Spinal cord (tissue), 10 donors: Measurements from ENCODE around the gene PBX3. TPM values are rescaled to one million over a fixed set of nuclear protein-coding genes. Genes with fewer than 3 reads are reported as not detected.
"Not testable (repeated sequence)": the region's sequence is repeated elsewhere in the genome, so short reads cannot be mapped to it uniquely, and the experiment has no call there.

Source experiments
- DNase-seq, 6 donors: peaks; one replicate each; pipeline versions ENCODE4 v3.0.0 to v3.0.0-alpha.2; 2013 to 2015; ENCODE audit warnings: low spot score in 6 of 6, low read depth in 4 of 6
- H3K27ac ChIP-seq: one replicate; pipeline ENCODE4 v1.5.1; 2013; ENCODE audit warnings: low read depth, low read length, control low read depth
- H3K27me3 ChIP-seq: one replicate; pipeline ENCODE4 v1.6.1; 2013; ENCODE audit warnings: low read length; ENCODE audit not compliant: control insufficient read depth, insufficient read depth
- H3K36me3 ChIP-seq: one replicate; pipeline ENCODE4 v1.6.1; 2013; ENCODE audit warnings: low read length; ENCODE audit not compliant: control insufficient read depth, insufficient read depth
- H3K4me1 ChIP-seq: one replicate; pipeline ENCODE4 v1.6.1; 2013; ENCODE audit warnings: low read length; ENCODE audit not compliant: control insufficient read depth, insufficient read depth
- H3K4me3 ChIP-seq: one replicate; pipeline ENCODE4 v1.5.1; 2013; ENCODE audit warnings: low read depth, low read length, control low read depth
- H3K9me3 ChIP-seq: one replicate; pipeline ENCODE4 v1.6.1; 2013; ENCODE audit warnings: low read length; ENCODE audit not compliant: control insufficient read depth, insufficient read depth
- WGBS: methylation state at CpG from one replicate; pipeline ENCODE4 v1.1.5; 2013; ENCODE audit warnings: missing lambda C conversion rate; ENCODE audit not compliant: insufficient coverage; 5-methylcytosine and 5-hydroxymethylcytosine counted together
- polyA plus RNA-seq, 2 donors: library from polyadenylated mRNA; unstranded; fragments of 120-200 nt; gene quantifications; one replicate each; pipeline ENCODE4 v1.2.1, GENCODE V29; 2013; ENCODE audit not compliant: insufficient read length in 2 of 2
- total RNA-seq, 2 donors: library from RNA; depleted of rRNA in 1 of 2; stranded (reverse); fragments of 120-200 nt in 1 of 2; fragments of >200 nt in 1 of 2; gene quantifications; one replicate each; pipeline versions ENCODE4 v1.2.3 to v1.2.4, GENCODE V29; 2013 to 2014
- donor health status: healthy.

Gene PBX3
- total and polyA plus RNA-seq, 4 donors, result 44.6 to 132 (median 86.4) TPM

GRCh38 chr9:125811002-125811401, 63.8 kb downstream of the PBX3 start:
- WGBS, result 89% methylated on average over 3 of the region's 3 CpGs
- H3K27ac ChIP-seq, result no peak overlapping the region
- no peaks in the 10 kb centered on the region for H3K9me3 ChIP-seq
- DNase-seq, result no peak
- no peaks in the 10 kb centered on the region for H3K4me1 ChIP-seq
- H3K36me3 ChIP-seq, result no peaks in the 10 kb centered on the region
- no peaks in the 10 kb centered on the region for H3K27me3 ChIP-seq
- H3K4me3 ChIP-seq, result no peak overlapping the region

- no peaks in the 10 kb centered on the region for H3K9me3 ChIP-seq
- H3K27me3 ChIP-seq, result no peaks in the 10 kb centered on the region
- H3K36me3 ChIP-seq, result no peaks in the 10 kb centered on the region
- no peak overlapping the region for H3K27ac ChIP-seq
- no peaks in the 10 kb centered on the region for H3K4me1 ChIP-seq
- DNase-seq, result no peak
- 93% methylated on average over 3 of the region's 6 CpGs for WGBS
- no peak overlapping the region for H3K4me3 ChIP-seq
These were observed 65.2 kb downstream of the PBX3 start for GRCh38 chr9:125812403-125812802.

DNA sequence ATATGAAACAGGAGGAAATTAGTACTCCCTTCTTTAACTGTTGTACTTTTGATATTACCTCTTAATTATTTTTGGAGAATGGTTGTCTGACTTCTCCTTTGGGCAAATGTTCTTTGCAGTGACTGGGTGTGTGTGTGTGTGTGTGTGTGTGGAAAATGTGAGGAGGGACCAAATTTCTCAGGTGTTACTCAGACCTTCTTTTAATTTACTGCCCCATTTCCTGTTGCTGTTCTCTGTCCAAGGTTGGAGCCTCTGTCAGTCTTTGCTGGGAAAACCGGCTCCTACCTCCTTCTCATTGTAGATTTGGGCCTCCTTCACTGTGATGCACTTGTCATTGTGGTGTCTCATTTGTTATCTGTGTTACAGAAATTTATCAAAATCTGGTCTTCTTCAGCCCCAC, 68.4 kb downstream of the PBX3 start:
- Histone ChIP-seq H3K27ac (no peak overlapping the region), H3K4me3 (no peak overlapping the region), H3K9me3 (no peaks in the 10 kb centered on the region), H3K36me3 (no peaks in the 10 kb centered on the region), H3K4me1 (no peaks in the 10 kb centered on the region), H3K27me3 (no peaks in the 10 kb centered on the region)
- WGBS, result no CpG with 5 or more reads among the region's 1 CpG
- DNase-seq, result no peak

DNA sequence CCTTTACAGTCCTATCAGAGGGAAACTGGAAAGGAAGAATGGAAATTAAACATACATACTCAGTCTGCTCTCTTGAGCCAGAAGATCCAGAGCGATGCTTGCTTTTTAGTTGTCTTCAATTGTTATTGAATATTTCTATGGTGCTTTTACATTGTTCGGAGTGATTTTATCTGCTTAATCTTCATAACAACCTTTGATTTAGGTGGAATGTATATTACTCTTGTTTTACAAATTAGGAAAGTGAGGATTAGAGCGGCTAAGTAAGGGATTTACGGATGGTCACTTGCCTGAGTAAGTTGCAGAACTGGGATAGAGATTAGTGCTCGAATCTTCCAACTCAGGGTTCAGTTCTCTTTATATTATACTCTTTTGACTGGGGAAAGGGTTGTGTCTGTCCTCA, 69.1 kb downstream of the PBX3 start:
- H3K9me3 ChIP-seq, result no peaks in the 10 kb centered on the region
- H3K4me3 ChIP-seq, result no peak overlapping the region
- no peak for DNase-seq
- no CpG with 5 or more reads among the region's 5 CpGs for WGBS
- no peak overlapping the region for H3K27ac ChIP-seq
- no peaks in the 10 kb centered on the region for H3K27me3 ChIP-seq
- no peaks in the 10 kb centered on the region for H3K4me1 ChIP-seq
- H3K36me3 ChIP-seq, result no peaks in the 10 kb centered on the region

DNA sequence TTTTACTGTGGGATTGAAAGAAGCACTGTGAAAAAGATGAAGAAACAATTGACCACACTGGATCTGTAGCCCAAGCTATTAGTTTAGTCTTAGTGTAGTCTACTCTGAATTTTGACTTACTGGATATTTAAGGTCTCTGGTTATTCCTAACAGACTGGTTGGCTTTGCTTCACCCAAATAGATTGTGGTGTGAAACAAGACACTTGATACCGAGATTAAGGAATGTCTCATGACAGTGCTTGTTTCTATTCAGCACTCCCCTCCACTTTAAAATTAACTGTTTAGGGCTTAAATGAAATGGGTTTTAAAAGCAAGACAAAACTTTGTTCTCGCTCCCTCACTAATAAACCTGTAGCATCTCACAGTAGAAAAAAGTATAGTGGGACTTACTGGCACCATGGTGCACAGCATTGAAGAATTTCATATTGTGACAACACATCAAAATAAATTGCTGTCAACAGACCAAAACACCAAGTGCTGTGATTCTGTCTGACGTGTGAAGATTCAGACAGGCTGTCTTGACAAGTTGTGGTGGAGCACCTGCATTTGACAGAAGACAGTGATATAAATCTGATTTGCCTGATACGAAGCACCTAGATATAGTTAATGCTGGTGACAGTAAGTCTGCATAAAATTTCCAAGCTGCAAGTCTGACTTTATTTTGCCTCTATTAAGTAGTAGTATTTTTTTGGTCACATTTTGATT, 73.1 kb downstream of the PBX3 start:
- H3K4me3 ChIP-seq, result no peak overlapping the region
- no peaks in the 10 kb centered on the region for H3K4me1 ChIP-seq
- no peak overlapping the region for H3K27ac ChIP-seq
- 50% methylated on average over 1 of the region's 4 CpGs for WGBS
- H3K9me3 ChIP-seq, result no peaks in the 10 kb centered on the region
- no peaks in the 10 kb centered on the region for H3K36me3 ChIP-seq
- no peaks in the 10 kb centered on the region for H3K27me3 ChIP-seq
- peak in 1 of 6 donors; percentile 48 for DNase-seq

- Histone ChIP-seq H3K27ac (no peak overlapping the region), H3K4me1 (no peaks in the 10 kb centered on the region)
- WGBS, result no CpG with 5 or more reads among the region's 4 CpGs
These were observed 73.9 kb downstream of the PBX3 start for GRCh38 chr9:125821078-125821477.

GRCh38 chr9:125822160-125822559, 75.0 kb downstream of the PBX3 start:
- no CpG with 5 or more reads among the region's 2 CpGs for WGBS
- Histone ChIP-seq H3K4me3 (no peak overlapping the region), H3K27ac (no peak overlapping the region), H3K4me1 (no peaks in the 10 kb centered on the region), H3K9me3 (no peaks in the 10 kb centered on the region), H3K27me3 (no peaks in the 10 kb centered on the region), H3K36me3 (no peaks in the 10 kb centered on the region)
- no peak for DNase-seq

More at GRCh38 chr9:125821078-125821477, 73.9 kb downstream of the PBX3 start:
- Histone ChIP-seq H3K36me3 (no peaks in the 10 kb centered on the region), H3K9me3 (no peaks in the 10 kb centered on the region), H3K4me3 (no peak overlapping the region), H3K27me3 (no peaks in the 10 kb centered on the region)
- DNase-seq, result no peak

DNA sequence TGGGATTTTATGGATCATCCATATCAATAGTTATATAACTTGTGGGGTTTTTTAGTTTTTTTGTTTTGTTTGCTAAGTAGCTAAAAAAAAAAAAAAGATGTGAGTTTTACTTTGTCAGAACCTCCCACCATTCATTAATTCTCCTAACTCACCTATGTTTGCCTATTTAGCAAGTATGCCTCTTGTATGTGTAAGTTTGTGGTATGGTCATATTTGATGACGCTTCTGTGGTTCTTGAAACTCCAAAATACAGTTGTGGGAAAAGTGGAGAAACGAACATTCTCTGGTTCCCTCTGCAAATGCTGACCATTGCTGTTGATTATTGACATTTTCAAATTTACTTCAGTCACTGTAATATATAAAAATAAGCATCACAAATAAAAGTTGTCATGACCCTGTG, 75.7 kb downstream of the PBX3 start:
- Histone ChIP-seq H3K4me3 (no peak overlapping the region), H3K27ac (no peak overlapping the region), H3K36me3 (no peaks in the 10 kb centered on the region), H3K27me3 (no peaks in the 10 kb centered on the region), H3K4me1 (no peaks in the 10 kb centered on the region), H3K9me3 (no peaks in the 10 kb centered on the region)
- DNase-seq, result no peak
- no CpG with 5 or more reads among the region's 2 CpGs for WGBS

GRCh38 chr9:125823874-125824406, 76.8 kb downstream of the PBX3 start:
- not testable (repeated sequence) for H3K27me3 ChIP-seq, H3K36me3 ChIP-seq, DNase-seq, H3K4me3 ChIP-seq, H3K27ac ChIP-seq, H3K4me1 ChIP-seq, H3K9me3 ChIP-seq
- 96% methylated on average over 4 of the region's 6 CpGs for WGBS

GRCh38 chr9:125825762-125826161, 78.6 kb downstream of the PBX3 start:
- DNase-seq, result no peak
- Histone ChIP-seq H3K36me3 (no peaks in the 10 kb centered on the region), H3K27ac (no peak overlapping the region), H3K4me1 (no peaks in the 10 kb centered on the region), H3K9me3 (no peaks in the 10 kb centered on the region), H3K27me3 (no peaks in the 10 kb centered on the region), H3K4me3 (no peak overlapping the region)
- WGBS, result no CpG with 5 or more reads among the region's 3 CpGs
